B cell (primary cell): ENCODE data around the gene SSBP3. TPM values are rescaled to one million over a fixed set of nuclear protein-coding genes. Genes with fewer than 3 reads are reported as not detected.

Experiments used
- ATAC-seq: fragments of 200-7000 bp; cut with Tn5 transposase; one replicate; pipeline ENCODE4 v1.10.0; 2021; ENCODE audit warnings: low read depth, mild to moderate bottlenecking, moderate number of reproducible peaks, moderate library complexity
- CTCF ChIA-PET: fragments of 350-600 bp; sonication (Branson Sonifier 250); formaldehyde crosslinking; loops from one replicate; lab custom pipeline; 2021; ENCODE audit warnings: antibody characterized with exemption, inconsistent platforms; lab: Charles Lee
- POLR2A ChIA-PET: fragments of 350-600 bp; sonication (Branson Sonifier 250); formaldehyde crosslinking; loops from one replicate; lab custom pipeline; 2021; ENCODE audit warnings: antibody characterized with exemption; lab: Charles Lee
- DNase-seq: peaks from one replicate; pipeline ENCODE4 v3.0.0; 2013
- H2AFZ ChIP-seq: 2 replicates; pipeline ENCODE4 v1.6.1; 2012; ENCODE audit warnings: mild to moderate bottlenecking, low read depth, low read length; ENCODE audit not compliant: insufficient read depth, poor library complexity, severe bottlenecking
- H3K27ac ChIP-seq, 2 donors: 1 replicate in 1 of 2; 2 replicates in 1 of 2; pipeline ENCODE4 v1.5.1; 2012 to 2013; ENCODE audit warnings: low read length in 2 of 2, mild to moderate bottlenecking in 2 of 2, moderate library complexity in 1 of 2
- H3K27me3 ChIP-seq, 4 experiments: fragments of 200-600 bp in 1 of 4; sonication (generic) in 1 of 4; replicated peaks in 1 of 4; 1 replicate in 2 of 4; 2 replicates in 2 of 4; pipeline versions ENCODE4 v1.6.1 to v1.7.0; 2013 to 2016; ENCODE audit warnings: low read length in 3 of 4, mild to moderate bottlenecking in 2 of 4, mixed read lengths in 1 of 4, moderate library complexity in 1 of 4; ENCODE audit not compliant: insufficient read depth in 4 of 4, control insufficient read depth in 3 of 4; ENCODE audit errors: control extremely low read depth in 1 of 4
- H3K36me3 ChIP-seq, 2 experiments: replicated peaks in 1 of 2; 1 replicate in 1 of 2; 2 replicates in 1 of 2; pipeline versions ENCODE4 v1.6.1 to v1.7.1; 2013; ENCODE audit warnings: low read length in 1 of 2; ENCODE audit not compliant: insufficient read depth in 2 of 2, control insufficient read depth in 1 of 2; ENCODE audit errors: control extremely low read depth in 1 of 2, extremely low read depth in 1 of 2
- H3K4me1 ChIP-seq, 2 donors: fragments of 200-600 bp in 1 of 2; sonication (generic) in 1 of 2; 1 replicate in 1 of 2; 2 replicates in 1 of 2; pipeline versions ENCODE4 v1.5.1 to v1.6.1; 2013 to 2017; ENCODE audit warnings: low read length in 2 of 2; ENCODE audit not compliant: control insufficient read depth in 2 of 2, insufficient read depth in 2 of 2
- H3K4me2 ChIP-seq: replicated peaks from 2 replicates; pipeline ENCODE3; 2012; ENCODE audit warnings: mild to moderate bottlenecking, low read depth, low read length; ENCODE audit not compliant: poor library complexity, severe bottlenecking
- H3K4me3 ChIP-seq, 5 experiments: fragments of 200-600 bp in 1 of 5; sonication (generic) in 1 of 5; 1 replicate in 3 of 5; 2 replicates in 2 of 5; pipeline versions ENCODE4 v1.5.1 to v1.7.0; 2011 to 2016; ENCODE audit warnings: low read length in 4 of 5, mild to moderate bottlenecking in 4 of 5, low read depth in 2 of 5, control low read depth in 1 of 5, moderate library complexity in 1 of 5; ENCODE audit not compliant: insufficient read depth in 1 of 5; ENCODE audit errors: control extremely low read depth in 1 of 5, extremely low read depth in 1 of 5
- H3K79me2 ChIP-seq: fragments of 200-600 bp; sonication (generic); one replicate; pipeline ENCODE4 v1.6.0; 2016; ENCODE audit warnings: low read length; ENCODE audit not compliant: control insufficient read depth, insufficient read depth
- H3K9ac ChIP-seq: fragments of 200-600 bp; sonication (generic); 2 replicates; pipeline ENCODE4 v1.6.1; 2017; ENCODE audit warnings: mild to moderate bottlenecking, low read length, moderate library complexity
- H3K9me3 ChIP-seq, 3 donors: one replicate each; pipeline versions ENCODE4 v1.6.1 to v1.7.1; 2013; ENCODE audit warnings: low read length in 2 of 3; ENCODE audit not compliant: control insufficient read depth in 2 of 3, insufficient read depth in 1 of 3; ENCODE audit errors: control extremely low read depth in 1 of 3
- H4K20me1 ChIP-seq: 2 replicates; pipeline ENCODE4 v1.6.0; 2012; ENCODE audit warnings: mild to moderate bottlenecking, low read length; ENCODE audit not compliant: insufficient read depth, control insufficient read depth, poor library complexity, severe bottlenecking
- H3K27ac Mint-ChIP-seq: one replicate; pipeline ENCODE4 v1.8.0; 2021; ENCODE audit warnings: mixed read lengths
- H3K27me3 Mint-ChIP-seq: one replicate; pipeline ENCODE4 v1.8.0; 2021; ENCODE audit warnings: mixed read lengths
- H3K4me1 Mint-ChIP-seq: one replicate; pipeline ENCODE4 v1.8.0; 2021; ENCODE audit warnings: mixed read lengths
- H3K4me3 Mint-ChIP-seq: one replicate; pipeline ENCODE4 v1.8.0; 2021; ENCODE audit warnings: mixed read lengths
- H3K9me3 Mint-ChIP-seq: one replicate; pipeline ENCODE4 v1.8.0; 2022; ENCODE audit warnings: mixed read lengths; ENCODE audit not compliant: insufficient read depth
- EZH2 ChIP-seq: IDR thresholded peaks from 2 replicates; pipeline ENCODE4 v1.6.1; 2012; ENCODE audit warnings: borderline replicate concordance, low read depth, mild to moderate bottlenecking, moderate library complexity, low read length; ENCODE audit not compliant: insufficient read depth, poor library complexity, severe bottlenecking
- WGBS: methylation state at CpG from one replicate; pipeline ENCODE4 v1.1.5; 2013; ENCODE audit warnings: missing lambda C conversion rate; ENCODE audit not compliant: insufficient coverage; 5-methylcytosine and 5-hydroxymethylcytosine counted together
- intact Hi-C: fragments of 100-400 bp; cut with micrococcal nuclease; formaldehyde crosslinking; loops from one replicate; pipeline ENCODE4 v1.10.0; 2022
- polyA plus RNA-seq: library from polyadenylated mRNA; depleted of rRNA; stranded (reverse); fragments of >200 nt; gene quantifications from 2 replicates; pipeline ENCODE4 v1.2.3, GENCODE V29; 2012
- total RNA-seq, 2 donors: library from RNA; stranded (reverse); fragments of 120-200 nt in 1 of 2; gene quantifications; 1 replicate in 1 of 2; 2 replicates in 1 of 2; pipeline versions ENCODE4 v1.2.3 to v1.2.4, GENCODE V29; 2013 to 2022
- TF ChIP-seq, protein P1 (sequence below): fragments of 200-600 bp; IDR thresholded peaks from one replicate; pipeline ENCODE4 v1.8.0; 2022; ENCODE audit warnings: antibody characterized with exemption, mild to moderate bottlenecking

SSBP3 gene
- total and polyA plus RNA-seq, 2 donors (not counting 1 experiment from before 2014, with no cell fraction given): 16.9 to 30.7 TPM

DNA sequence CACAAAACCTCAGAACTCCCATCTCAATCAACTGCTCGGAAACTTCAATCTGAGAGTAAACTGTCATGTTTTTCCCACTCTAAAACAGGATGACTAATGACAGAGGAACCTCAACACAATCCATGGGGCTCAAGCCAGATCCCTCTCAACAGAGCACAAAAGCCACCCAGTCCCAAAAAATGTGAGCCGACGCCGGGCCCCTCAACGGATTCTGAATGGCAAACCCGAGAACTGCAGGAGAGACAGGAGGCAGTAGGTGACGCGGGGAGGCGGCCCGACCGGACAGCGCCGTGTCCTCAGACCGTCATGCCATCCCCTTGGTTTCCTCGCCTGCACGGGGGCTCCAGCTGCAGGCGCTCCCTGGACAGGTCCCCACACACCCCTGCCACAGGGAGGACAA lies 53.4 kb downstream of the SSBP3 start:
- ChIA-PET POLR2A (no interaction called here), CTCF (interaction anchor here (1.0 kb wide), 1 partner anchor 137 kb away, joined by 3 read pairs; no protein-coding TSS in a partner anchor)
- no peaks in the 10 kb centered on the region for H3K27me3 Mint-ChIP-seq
- TF ChIP-seq EZH2: no peak
- TF ChIP-seq, protein P1, sequence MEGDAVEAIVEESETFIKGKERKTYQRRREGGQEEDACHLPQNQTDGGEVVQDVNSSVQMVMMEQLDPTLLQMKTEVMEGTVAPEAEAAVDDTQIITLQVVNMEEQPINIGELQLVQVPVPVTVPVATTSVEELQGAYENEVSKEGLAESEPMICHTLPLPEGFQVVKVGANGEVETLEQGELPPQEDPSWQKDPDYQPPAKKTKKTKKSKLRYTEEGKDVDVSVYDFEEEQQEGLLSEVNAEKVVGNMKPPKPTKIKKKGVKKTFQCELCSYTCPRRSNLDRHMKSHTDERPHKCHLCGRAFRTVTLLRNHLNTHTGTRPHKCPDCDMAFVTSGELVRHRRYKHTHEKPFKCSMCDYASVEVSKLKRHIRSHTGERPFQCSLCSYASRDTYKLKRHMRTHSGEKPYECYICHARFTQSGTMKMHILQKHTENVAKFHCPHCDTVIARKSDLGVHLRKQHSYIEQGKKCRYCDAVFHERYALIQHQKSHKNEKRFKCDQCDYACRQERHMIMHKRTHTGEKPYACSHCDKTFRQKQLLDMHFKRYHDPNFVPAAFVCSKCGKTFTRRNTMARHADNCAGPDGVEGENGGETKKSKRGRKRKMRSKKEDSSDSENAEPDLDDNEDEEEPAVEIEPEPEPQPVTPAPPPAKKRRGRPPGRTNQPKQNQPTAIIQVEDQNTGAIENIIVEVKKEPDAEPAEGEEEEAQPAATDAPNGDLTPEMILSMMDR: no peak
- Histone ChIP-seq H3K27ac (no peak overlapping the region), H3K4me2 (no peak overlapping the region), H3K27me3 (no peaks in the 10 kb centered on the region), H3K9me3 (no peaks in the 10 kb centered on the region), H2AFZ (no peak overlapping the region), H3K4me3 (no peak overlapping the region), H3K4me1 (peaks cover 12 to 19% of the 10 kb centered on the region in 2 donors), H3K79me2 (peaks cover 46% of the 10 kb centered on the region), H3K36me3 (no peaks in the 10 kb centered on the region), H4K20me1 (no peaks in the 10 kb centered on the region), H3K9ac (no peak overlapping the region)
- H3K4me1 Mint-ChIP-seq: peaks cover 19% of the 10 kb centered on the region
- H3K27ac Mint-ChIP-seq: no peak overlapping the region
- H3K9me3 Mint-ChIP-seq: no peaks in the 10 kb centered on the region
- ATAC-seq (no peak), DNase-seq (no peak)
- WGBS: 98% methylated on average over 17 of the region's 17 CpGs
- H3K4me3 Mint-ChIP-seq: no peak overlapping the region
- intact Hi-C loops: no loop called here

GRCh38 chr1:54350360-54350759 lies 55.8 kb downstream of the SSBP3 start:
- Mint-ChIP-seq H3K4me1 (peaks cover 2% of the 10 kb centered on the region), H3K27ac (no peak overlapping the region), H3K4me3 (no peak overlapping the region), H3K27me3 (no peaks in the 10 kb centered on the region), H3K9me3 (no peaks in the 10 kb centered on the region)
- H3K27ac ChIP-seq: no peak overlapping the region
- no peaks in the 10 kb centered on the region for H3K4me1 ChIP-seq
- H3K27me3 ChIP-seq: no peaks in the 10 kb centered on the region
- no peak overlapping the region for H3K9ac ChIP-seq
- no peak for TF ChIP-seq EZH2
- TF ChIP-seq, protein P1: no peak
- H3K4me3 ChIP-seq: no peak overlapping the region
- POLR2A ChIA-PET: no interaction called here
- no peak for ATAC-seq
- 43% methylated on average over 5 of the region's 5 CpGs for WGBS
- no peaks in the 10 kb centered on the region for H4K20me1 ChIP-seq
- H3K4me2 ChIP-seq: no peak overlapping the region
- CTCF ChIA-PET: no interaction called here
- no peaks in the 10 kb centered on the region for H3K9me3 ChIP-seq
- no peak for DNase-seq
- intact Hi-C loops: no loop called here
- H2AFZ ChIP-seq: no peak overlapping the region
- peaks cover 38% of the 10 kb centered on the region for H3K79me2 ChIP-seq
- no peaks in the 10 kb centered on the region for H3K36me3 ChIP-seq
